BE2C (cell line): ENCODE data around the gene RNF149. TPM values are rescaled to one million over a fixed set of nuclear protein-coding genes. Genes with fewer than 3 reads are reported as not detected.

ENCODE experiments used
- DNase-seq: peaks from one replicate; pipeline ENCODE4 v3.0.0-alpha.2; 2020
- H3K27me3 ChIP-seq: fragments of 250-450 bp; sonication (Bioruptor Pico); 2 replicates; pipeline ENCODE4 v1.5.1; 2020; ENCODE audit warnings: mild to moderate bottlenecking
- H3K36me3 ChIP-seq: fragments of 250-450 bp; sonication (Bioruptor Pico); 2 replicates; pipeline ENCODE4 v1.5.1; 2020; ENCODE audit warnings: mild to moderate bottlenecking
- H3K4me1 ChIP-seq: fragments of 250-450 bp; sonication (Bioruptor Pico); 2 replicates; pipeline ENCODE4 v1.5.1; 2020
- H3K4me3 ChIP-seq: 2 replicates; pipeline ENCODE4 v1.5.1; 2011; ENCODE audit warnings: low read depth, low read length
- H3K9me3 ChIP-seq: fragments of 250-450 bp; sonication (Bioruptor Pico); 2 replicates; pipeline ENCODE4 v1.5.1; 2020
- polyA plus RNA-seq: library from polyadenylated mRNA; unstranded; fragments of >200 nt; gene quantifications from one replicate; pipeline ENCODE4 v1.2.1, GENCODE V29; 2012; ENCODE audit warnings: low read depth, missing spikeins; ENCODE audit not compliant: insufficient read length, insufficient read depth
- TF ChIP-seq, protein P1 (sequence below): IDR thresholded peaks from 2 replicates; pipeline ENCODE4 v1.5.1; 2012; ENCODE audit warnings: mild to moderate bottlenecking, low read depth, low read length

Gene RNF149, protein sequence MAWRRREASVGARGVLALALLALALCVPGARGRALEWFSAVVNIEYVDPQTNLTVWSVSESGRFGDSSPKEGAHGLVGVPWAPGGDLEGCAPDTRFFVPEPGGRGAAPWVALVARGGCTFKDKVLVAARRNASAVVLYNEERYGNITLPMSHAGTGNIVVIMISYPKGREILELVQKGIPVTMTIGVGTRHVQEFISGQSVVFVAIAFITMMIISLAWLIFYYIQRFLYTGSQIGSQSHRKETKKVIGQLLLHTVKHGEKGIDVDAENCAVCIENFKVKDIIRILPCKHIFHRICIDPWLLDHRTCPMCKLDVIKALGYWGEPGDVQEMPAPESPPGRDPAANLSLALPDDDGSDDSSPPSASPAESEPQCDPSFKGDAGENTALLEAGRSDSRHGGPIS
- 7.9 TPM for polyA plus RNA-seq

DNA sequence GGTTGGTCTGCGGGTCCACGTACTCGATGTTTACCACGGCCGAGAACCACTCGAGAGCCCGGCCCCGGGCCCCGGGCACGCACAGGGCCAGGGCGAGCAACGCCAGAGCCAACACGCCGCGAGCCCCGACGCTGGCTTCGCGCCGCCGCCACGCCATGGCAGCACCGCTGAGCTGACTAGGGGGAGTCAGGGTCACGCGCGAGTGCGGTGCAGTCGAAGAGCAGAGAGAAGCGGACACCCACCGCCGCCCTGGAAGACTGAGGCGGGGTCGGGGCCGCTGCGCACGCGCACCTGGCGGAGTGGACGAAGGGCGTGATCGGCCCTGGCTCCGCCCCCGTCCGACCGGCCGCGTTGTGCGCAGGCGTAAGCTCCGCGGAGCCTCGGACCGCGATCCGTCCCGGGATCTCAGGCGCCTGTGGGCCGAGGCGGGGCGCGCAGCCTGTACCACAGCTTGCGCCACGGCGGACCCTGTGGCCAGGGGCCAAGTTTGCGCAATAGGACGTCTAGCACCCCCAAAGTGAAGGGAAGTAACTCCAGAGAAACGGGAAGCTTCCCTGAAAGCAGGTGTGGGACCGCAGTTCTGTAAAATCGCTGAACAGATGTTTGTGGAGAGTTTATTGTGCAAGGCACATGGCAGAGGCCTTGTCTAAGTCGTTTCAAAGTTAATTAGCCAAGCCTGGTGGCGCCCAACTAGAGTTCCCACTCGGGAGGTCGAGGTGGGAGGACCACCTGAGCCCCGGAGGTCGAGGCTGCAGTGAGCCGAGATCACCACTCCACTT, at the start of gene RNF149:
Gene RNF149 (minus strand): TSS at position 270 of the 779 bp plus-strand sequence. CDS start 113 bp downstream, at position 157.
- peak within 1 kb of the TSS; percentile 77 for H3K4me3 ChIP-seq
- no peaks in the 10 kb centered on the region; the same call in 1 of the 2 replicates for H3K36me3 ChIP-seq
- H3K4me1 ChIP-seq: no peaks in the 10 kb centered on the region; the same call in 1 of the 2 replicates
- TF ChIP-seq, protein P1, sequence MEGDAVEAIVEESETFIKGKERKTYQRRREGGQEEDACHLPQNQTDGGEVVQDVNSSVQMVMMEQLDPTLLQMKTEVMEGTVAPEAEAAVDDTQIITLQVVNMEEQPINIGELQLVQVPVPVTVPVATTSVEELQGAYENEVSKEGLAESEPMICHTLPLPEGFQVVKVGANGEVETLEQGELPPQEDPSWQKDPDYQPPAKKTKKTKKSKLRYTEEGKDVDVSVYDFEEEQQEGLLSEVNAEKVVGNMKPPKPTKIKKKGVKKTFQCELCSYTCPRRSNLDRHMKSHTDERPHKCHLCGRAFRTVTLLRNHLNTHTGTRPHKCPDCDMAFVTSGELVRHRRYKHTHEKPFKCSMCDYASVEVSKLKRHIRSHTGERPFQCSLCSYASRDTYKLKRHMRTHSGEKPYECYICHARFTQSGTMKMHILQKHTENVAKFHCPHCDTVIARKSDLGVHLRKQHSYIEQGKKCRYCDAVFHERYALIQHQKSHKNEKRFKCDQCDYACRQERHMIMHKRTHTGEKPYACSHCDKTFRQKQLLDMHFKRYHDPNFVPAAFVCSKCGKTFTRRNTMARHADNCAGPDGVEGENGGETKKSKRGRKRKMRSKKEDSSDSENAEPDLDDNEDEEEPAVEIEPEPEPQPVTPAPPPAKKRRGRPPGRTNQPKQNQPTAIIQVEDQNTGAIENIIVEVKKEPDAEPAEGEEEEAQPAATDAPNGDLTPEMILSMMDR: no peak
- no peaks in the 10 kb centered on the region for H3K9me3 ChIP-seq
- no peaks in the 10 kb centered on the region for H3K27me3 ChIP-seq
- peak; percentile 89 for DNase-seq

DNA sequence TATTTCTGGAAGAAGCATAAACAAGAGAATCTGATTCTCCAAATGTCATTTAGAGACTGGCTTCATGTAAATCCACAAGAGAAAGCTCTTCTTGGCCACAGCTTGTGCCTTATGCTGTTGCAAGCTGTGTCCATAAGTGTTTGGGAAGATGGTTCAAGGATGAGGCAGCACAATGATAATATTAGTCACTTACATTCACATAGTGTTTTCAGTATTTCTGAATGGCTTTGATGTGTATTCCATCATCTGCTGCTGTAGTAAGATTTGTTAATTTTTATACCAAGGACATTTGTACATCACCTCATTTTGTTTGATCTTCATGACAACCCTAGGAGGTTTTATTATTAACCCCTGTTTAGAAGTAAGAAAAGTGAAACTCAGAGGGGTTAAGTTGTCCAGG, 48.9 kb upstream of the RNF149 start:
- H3K27me3 ChIP-seq: no peaks in the 10 kb centered on the region
- DNase-seq: no peak
- no peaks in the 10 kb centered on the region for H3K9me3 ChIP-seq
- no peak overlapping the region for H3K4me3 ChIP-seq
- TF ChIP-seq, protein P1: no peak
- no peaks in the 10 kb centered on the region for H3K36me3 ChIP-seq
- no peaks in the 10 kb centered on the region for H3K4me1 ChIP-seq

DNA sequence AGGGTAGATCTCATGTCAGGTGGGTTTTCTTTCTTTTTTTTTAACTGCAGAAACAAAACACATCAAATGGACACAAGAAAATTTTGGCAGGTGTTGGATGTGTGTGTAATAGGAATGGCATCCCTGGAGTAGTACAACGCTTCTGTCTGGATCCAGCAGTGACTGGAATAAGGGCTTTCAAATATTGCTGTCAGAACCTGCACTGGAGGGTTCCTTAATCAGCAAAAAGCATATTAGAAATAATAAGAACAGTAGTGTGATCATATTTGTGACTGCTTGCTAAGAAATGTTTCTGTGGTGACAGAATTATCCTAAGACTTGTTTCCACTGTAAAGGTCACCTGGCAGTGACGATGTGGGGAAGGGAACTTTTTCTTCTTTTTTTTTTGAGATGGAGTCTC, 48.0 kb upstream of the RNF149 start:
- no peaks in the 10 kb centered on the region for H3K4me1 ChIP-seq
- no peaks in the 10 kb centered on the region for H3K36me3 ChIP-seq
- TF ChIP-seq, protein P1: no peak
- H3K27me3 ChIP-seq: no peaks in the 10 kb centered on the region
- no peak for DNase-seq
- no peaks in the 10 kb centered on the region for H3K9me3 ChIP-seq
- no peak overlapping the region for H3K4me3 ChIP-seq

DNA sequence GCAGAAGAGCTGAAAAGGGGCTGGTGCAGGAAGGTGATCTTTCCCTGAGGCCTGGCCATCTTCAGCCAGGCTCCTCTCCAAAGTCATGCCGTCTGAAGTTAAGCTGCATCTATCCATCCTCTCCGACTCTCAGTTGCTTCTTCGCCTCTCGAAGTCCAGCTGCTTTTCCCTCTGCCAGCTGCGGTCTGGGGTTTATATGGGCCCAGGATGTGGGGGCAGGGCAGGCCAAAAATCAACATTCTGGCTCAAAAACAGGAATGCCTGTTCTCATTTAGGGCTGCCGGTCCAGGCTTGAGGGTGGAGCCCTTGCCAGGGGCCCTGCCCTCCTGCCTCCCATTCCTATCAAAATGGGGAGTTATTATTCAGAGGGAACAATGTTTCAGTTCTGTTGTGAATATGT, 47.6 kb upstream of the RNF149 start:
- Histone ChIP-seq H3K27me3 (no peaks in the 10 kb centered on the region), H3K4me3 (no peak overlapping the region), H3K9me3 (no peaks in the 10 kb centered on the region), H3K36me3 (no peaks in the 10 kb centered on the region), H3K4me1 (no peaks in the 10 kb centered on the region)
- DNase-seq: no peak
- TF ChIP-seq, protein P1: no peak

DNA sequence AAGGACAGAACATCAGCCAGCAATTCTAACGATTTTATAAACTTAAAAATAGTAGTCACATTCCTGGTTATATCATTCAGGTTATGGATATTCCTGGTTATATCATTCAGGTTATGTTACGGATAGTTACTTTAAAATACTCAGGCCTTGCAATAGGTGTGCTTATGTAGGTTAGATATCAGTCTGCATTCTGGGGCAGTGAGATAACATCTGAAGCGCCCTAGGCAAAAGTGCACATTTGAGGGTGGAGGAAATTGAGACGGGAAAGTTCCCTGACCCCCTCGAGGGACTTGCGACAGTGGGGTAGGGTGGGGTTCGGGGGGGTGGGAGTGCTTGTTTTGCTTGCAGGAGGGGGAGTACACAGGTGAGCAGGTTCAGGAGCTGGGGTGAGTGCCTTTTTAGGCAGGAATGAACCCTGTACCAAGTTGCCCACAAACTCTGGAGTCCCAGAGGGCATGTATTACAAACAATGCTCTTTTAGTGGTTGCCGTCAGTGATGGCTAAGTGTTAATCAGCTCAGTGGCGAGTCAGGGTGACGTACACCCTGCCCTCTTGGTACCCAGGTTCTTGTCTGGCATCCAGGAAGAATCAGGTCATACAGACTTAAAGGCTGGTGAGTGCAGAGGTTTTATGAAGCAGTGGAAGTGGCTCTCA, 47.0 kb upstream of the RNF149 start:
- Histone ChIP-seq H3K9me3 (no peaks in the 10 kb centered on the region), H3K27me3 (no peaks in the 10 kb centered on the region), H3K36me3 (no peaks in the 10 kb centered on the region), H3K4me3 (no peak overlapping the region), H3K4me1 (no peaks in the 10 kb centered on the region)
- TF ChIP-seq, protein P1: no peak
- no peak for DNase-seq
